Measurements from ENCODE around the gene H2BK1.

GRCh38 chr7:151252561-151252835 lies 42.2 kb upstream of the H2BK1 start:
- TF ChIP-seq CTCF (optimal IDR thresholded peaks at IDR 0.05 in 1 of 3, IDR thresholded peaks at IDR 0.05 in 1 of 3, conservative IDR thresholded peaks at IDR 0.05 in 1 of 3; ENCODE audit: extremely low read depth in 1 of 3, insufficient read depth in 2 of 3, low read length in 3 of 3): no peak
- TF ChIP-seq EZH2 (IDR thresholded peaks at IDR 0.05; ENCODE audit: low read length): no peak
